ENCODE data around the gene OR2T2. TPM values are rescaled to one million over a fixed set of nuclear protein-coding genes. Genes with fewer than 3 reads are reported as not detected.
"Not testable (repeated sequence)": the region's sequence is repeated elsewhere in the genome, so short reads cannot be mapped to it uniquely, and the experiment has no call there.

Gene OR2T2
- total RNA-seq, 4 donors from 2014 or later = not detected

DNA sequence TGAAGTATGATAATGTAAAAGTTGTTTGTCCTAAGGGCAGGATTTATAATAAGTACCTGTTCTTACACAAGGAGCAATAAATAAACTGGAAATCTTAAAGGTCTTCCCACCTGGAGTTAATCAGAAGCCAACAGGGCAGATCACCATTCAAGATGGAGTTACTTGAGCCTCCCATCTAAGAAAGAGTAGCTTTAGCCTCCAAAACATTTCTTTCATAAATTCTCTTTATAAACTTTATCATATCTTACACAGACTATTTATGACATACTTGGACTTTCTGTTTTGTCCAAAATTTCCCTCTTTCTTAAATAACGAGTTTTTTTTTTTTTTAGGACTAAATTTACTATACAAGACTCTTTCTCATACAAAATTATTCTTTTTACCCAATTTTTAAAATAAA, 24.1 kb upstream of the OR2T2 start:
- no peak overlapping the region for H3K4me3 ChIP-seq (ENCODE audit: low read depth, poor library complexity, severe bottlenecking)
- DNase-seq (ENCODE audit: low spot score in 2 of 2) = no peak
- WGBS, 2 donors = 14 to 21% methylated on average over 1 of the region's 1 CpG
- intact Hi-C loops (cut with DNase I; ENCODE audit: low total_unique reads) = no loop called here
- no peak for TF ChIP-seq POLR2A (IDR thresholded peaks at IDR 0.05)
- TF ChIP-seq, protein P1, sequence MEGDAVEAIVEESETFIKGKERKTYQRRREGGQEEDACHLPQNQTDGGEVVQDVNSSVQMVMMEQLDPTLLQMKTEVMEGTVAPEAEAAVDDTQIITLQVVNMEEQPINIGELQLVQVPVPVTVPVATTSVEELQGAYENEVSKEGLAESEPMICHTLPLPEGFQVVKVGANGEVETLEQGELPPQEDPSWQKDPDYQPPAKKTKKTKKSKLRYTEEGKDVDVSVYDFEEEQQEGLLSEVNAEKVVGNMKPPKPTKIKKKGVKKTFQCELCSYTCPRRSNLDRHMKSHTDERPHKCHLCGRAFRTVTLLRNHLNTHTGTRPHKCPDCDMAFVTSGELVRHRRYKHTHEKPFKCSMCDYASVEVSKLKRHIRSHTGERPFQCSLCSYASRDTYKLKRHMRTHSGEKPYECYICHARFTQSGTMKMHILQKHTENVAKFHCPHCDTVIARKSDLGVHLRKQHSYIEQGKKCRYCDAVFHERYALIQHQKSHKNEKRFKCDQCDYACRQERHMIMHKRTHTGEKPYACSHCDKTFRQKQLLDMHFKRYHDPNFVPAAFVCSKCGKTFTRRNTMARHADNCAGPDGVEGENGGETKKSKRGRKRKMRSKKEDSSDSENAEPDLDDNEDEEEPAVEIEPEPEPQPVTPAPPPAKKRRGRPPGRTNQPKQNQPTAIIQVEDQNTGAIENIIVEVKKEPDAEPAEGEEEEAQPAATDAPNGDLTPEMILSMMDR (IDR thresholded peaks at IDR 0.05) = no peak

DNA sequence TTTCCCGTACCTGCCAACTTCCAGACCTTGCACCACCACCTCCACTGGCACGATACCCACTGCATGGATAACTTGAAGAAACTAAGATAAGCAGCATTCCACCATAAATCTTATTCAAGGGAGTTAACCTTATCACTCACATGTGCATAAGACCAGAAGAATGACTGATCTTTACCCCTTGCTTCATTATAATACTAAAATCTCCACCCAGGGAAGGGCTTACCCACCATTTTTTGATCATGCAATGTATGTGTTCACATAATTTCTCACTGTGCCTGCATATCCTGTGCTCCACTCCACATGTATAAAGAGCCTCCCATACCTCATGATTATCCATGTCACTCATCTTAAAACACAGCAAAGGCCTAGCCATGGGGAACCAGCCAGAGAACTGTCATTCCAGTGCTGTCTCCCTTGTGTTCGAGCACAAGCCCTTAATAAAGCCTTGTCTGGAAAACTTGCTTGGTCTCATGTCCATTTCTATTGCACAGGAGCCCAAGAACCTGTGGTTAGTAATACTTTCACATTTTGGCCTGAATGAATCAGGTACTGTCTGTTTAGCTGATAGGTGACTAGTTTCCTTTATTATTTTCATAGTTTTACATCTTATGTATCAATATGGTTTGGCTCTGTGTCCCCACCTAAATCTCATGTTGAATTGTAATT, 17.8 kb upstream of the OR2T2 start:
- DNase-seq (ENCODE audit: low spot score in 2 of 2); H3K4me3 ChIP-seq (ENCODE audit: low read depth, poor library complexity, severe bottlenecking); intact Hi-C loops (cut with DNase I; ENCODE audit: low total_unique reads): not testable (repeated sequence)
- 56 to 69% methylated on average over 3 of the region's 3 CpGs for WGBS, 2 donors

DNA sequence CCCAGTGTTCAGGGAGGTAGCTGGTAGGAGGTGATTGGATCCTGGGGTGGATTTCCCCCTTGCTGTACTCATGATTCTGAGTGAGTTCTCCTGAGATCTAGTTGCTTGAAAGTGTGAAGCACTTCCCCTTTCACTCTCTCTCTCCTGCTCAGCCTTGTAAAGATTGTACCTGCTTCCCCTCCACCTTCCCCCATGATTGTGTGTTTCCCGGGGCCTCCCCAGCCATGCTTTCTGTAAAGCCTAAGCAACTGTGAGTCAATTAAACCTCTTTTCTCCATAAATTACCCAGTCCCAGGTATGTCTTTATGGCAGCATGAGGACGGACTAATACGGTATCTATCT, 17.3 kb upstream of the OR2T2 start:
- intact Hi-C loops (cut with DNase I; ENCODE audit: low total_unique reads); DNase-seq (ENCODE audit: low spot score in 2 of 2); H3K4me3 ChIP-seq (ENCODE audit: low read depth, poor library complexity, severe bottlenecking): not testable (repeated sequence)
- WGBS, 2 donors = 82 to 85% methylated on average over 3 of the region's 3 CpGs

DNA sequence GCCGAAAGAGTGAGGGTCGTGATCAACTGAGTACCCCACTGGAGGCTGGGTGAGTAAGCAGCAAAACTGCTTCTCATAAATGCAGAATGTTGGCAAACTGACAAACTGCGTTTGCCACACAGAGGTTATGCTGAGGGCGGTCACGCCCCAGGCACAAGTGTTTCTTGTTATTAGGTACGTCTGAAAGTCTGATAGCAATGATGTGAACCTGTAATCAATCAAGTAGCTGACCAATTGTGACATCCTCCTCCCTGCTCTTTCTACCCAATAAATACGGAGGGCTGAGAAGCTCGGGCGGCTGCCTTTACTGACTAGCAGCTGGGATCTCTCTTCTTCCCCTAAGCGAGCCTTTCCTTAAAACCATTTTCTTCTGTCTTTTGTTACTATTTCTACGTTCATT, 13.8 kb upstream of the OR2T2 start:
- intact Hi-C loops (cut with DNase I; ENCODE audit: low total_unique reads) = loop anchor here (10.0 kb wide), 1 partner anchor 223 kb away; the partner anchor contains the start of gene OR2T27
- WGBS, 2 donors = 69% methylated on average over 11 of the region's 11 CpGs
- not testable (repeated sequence) for H3K4me3 ChIP-seq (ENCODE audit: low read depth, poor library complexity, severe bottlenecking); DNase-seq (ENCODE audit: low spot score in 2 of 2)

DNA sequence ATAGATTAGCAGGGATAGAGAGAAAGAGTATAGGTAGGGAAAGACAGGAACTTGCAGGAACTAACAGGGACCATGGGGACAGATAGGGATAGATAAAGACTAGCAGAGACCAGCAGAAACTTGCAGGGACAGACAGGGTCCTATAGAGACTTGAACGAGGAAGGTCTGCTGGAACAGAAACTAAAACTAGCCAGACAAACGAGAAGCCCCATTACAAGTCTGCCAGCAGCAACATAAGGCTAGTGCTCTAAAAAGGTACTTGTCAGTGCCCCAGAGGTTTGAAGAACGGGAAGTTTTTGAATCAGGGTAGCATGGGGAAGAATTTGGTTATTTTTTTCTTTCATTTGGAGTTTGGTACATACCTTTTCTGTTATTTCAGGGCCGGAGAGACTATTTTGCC, 13.2 kb upstream of the OR2T2 start:
- not testable (repeated sequence) for DNase-seq (ENCODE audit: low spot score in 2 of 2); H3K4me3 ChIP-seq (ENCODE audit: low read depth, poor library complexity, severe bottlenecking)
- intact Hi-C loops (cut with DNase I; ENCODE audit: low total_unique reads) = loop anchor here (10.0 kb wide), 1 partner anchor 223 kb away; the partner anchor contains the start of gene OR2T27
- WGBS, 2 donors = 68 to 74% methylated on average over 4 of the region's 4 CpGs

DNA sequence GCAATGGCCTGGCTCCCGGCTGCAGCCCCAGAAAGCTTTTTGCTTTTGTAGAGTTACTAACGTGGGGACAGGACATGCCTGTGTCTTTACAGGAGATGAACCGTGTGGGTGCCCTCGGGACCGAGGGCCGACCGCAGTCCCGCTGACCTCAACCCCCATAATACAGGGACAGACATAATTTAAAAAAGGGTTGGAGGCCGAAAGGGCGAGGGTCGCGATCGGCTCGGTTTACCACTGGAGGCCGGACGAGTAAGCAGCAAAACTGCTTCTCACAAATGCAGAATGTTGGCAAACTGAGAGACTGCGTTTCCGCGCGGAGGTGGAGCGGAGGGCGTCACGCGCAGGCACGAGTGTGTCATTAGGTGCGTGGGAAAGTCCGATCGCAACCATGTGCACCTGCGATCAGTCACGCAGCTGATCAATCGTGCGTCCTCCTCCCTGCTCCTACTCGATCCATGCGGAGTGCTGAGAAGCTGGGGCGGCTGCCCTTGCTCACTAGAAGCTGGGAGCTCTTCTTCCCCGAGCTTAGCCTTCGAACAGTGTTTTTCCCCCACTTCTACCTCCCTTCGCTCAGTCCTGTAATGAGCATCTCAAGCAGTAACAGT, 11.5 kb upstream of the OR2T2 start:
- intact Hi-C loops (cut with DNase I; ENCODE audit: low total_unique reads) = loop anchor here (10.0 kb wide), 1 partner anchor 221 kb away; the partner anchor contains the start of gene OR2T27
- WGBS, 2 donors = 90 to 92% methylated on average over 35 to 38 of the region's 38 CpGs
- not testable (repeated sequence) for H3K4me3 ChIP-seq (ENCODE audit: low read depth, poor library complexity, severe bottlenecking); DNase-seq (ENCODE audit: low spot score in 2 of 2)

DNA sequence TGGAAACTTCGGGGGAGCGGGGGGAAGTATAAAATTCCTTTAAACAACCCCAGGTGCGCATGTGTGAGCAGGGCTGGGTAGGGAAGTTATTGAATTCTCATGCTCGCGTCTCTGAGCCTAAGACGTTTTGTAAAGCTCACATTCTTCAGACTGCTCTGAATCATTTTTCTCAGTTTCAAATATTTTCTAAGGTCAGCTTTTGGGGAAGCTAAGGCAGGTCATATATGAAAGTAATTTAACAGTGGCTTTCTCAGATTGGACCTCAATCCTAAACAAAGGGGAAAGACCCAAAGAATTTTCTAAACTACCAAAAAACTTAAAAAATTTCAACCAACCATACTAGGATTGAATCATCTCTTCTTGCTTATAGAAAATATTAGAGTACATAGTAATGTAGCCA, 10.5 kb upstream of the OR2T2 start:
- H3K4me3 ChIP-seq (ENCODE audit: low read depth, poor library complexity, severe bottlenecking); DNase-seq (ENCODE audit: low spot score in 2 of 2): not testable (repeated sequence)
- 73 to 77% methylated on average over 6 of the region's 6 CpGs for WGBS, 2 donors
- intact Hi-C loops (cut with DNase I; ENCODE audit: low total_unique reads) = loop anchor here (10.0 kb wide), 1 partner anchor 220 kb away; the partner anchor contains the start of gene OR2T27

DNA sequence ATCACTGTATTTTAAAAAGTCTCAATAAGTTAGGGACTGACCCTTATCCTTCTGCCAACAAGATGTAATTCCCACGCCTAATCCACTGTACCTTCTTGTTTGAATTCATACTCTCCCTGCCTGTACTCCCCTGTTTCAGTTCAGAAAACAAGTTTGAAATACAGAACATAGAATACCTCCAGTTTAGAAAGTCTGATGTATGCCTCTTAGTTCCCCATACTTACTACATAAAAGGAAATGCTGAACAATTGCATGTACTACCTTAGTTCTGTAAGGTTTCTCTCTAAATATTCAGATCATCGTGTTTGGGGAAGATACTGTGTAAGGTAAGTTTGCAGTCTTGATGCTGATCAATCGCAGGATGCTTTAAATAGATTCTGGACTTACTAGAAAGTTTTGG, 9.1 kb upstream of the OR2T2 start:
- WGBS, 2 donors = 76 to 89% methylated on average over 3 of the region's 3 CpGs
- not testable (repeated sequence) for DNase-seq (ENCODE audit: low spot score in 2 of 2); H3K4me3 ChIP-seq (ENCODE audit: low read depth, poor library complexity, severe bottlenecking)
- intact Hi-C loops (cut with DNase I; ENCODE audit: low total_unique reads) = loop anchor here (10.0 kb wide), 1 partner anchor 218 kb away; the partner anchor contains the start of gene OR2T27

DNA sequence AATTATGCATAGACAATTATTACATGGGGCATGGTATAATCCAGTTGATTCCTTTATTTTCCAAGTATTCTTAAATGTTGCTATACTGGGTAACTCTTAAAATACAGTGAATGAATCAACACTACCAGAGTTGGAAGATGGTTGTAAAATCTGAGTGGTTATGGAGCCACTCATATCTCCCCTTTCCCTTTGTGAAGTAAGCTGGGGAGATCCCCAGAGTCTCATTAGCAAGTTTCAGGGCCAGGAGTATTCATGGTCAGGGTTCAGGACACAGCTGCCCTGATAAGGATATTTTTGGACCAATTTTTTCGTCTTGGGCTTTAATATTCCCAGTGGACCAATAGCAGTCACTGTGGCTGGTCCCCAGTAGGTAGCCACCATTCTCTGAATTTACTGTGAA, 6.8 kb upstream of the OR2T2 start:
- H3K4me3 ChIP-seq (ENCODE audit: low read depth, poor library complexity, severe bottlenecking); DNase-seq (ENCODE audit: low spot score in 2 of 2): not testable (repeated sequence)
- intact Hi-C loops (cut with DNase I; ENCODE audit: low total_unique reads) = loop anchor here (10.0 kb wide), 1 partner anchor 216 kb away; the partner anchor contains the start of gene OR2T27
- WGBS, 2 donors = 50 to 64% methylated on average over 1 of the region's 1 CpG

DNA sequence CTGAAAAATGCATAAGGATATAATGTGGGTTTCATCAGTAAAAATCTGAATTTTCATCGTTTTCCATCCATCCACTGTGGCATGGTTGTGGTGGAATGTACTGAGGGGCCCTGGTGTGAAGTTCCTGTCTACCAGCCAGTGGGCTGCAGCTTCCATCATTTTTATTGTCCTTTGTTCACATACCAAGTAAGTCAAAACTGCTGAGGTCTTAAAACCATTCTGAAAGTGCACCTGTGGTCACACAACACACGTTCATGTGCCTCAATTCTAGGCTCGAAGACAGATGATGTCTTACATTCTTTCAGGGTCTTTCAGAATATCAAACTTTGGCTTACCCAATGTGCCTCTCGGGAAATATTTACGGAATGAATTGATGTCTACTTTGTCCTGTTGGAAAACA, 6.2 kb upstream of the OR2T2 start:
- intact Hi-C loops (cut with DNase I; ENCODE audit: low total_unique reads) = loop anchor here (10.0 kb wide), 1 partner anchor 216 kb away; the partner anchor contains the start of gene OR2T27
- not testable (repeated sequence) for H3K4me3 ChIP-seq (ENCODE audit: low read depth, poor library complexity, severe bottlenecking); DNase-seq (ENCODE audit: low spot score in 2 of 2)
- 59 to 72% methylated on average over 5 of the region's 5 CpGs for WGBS, 2 donors

DNA sequence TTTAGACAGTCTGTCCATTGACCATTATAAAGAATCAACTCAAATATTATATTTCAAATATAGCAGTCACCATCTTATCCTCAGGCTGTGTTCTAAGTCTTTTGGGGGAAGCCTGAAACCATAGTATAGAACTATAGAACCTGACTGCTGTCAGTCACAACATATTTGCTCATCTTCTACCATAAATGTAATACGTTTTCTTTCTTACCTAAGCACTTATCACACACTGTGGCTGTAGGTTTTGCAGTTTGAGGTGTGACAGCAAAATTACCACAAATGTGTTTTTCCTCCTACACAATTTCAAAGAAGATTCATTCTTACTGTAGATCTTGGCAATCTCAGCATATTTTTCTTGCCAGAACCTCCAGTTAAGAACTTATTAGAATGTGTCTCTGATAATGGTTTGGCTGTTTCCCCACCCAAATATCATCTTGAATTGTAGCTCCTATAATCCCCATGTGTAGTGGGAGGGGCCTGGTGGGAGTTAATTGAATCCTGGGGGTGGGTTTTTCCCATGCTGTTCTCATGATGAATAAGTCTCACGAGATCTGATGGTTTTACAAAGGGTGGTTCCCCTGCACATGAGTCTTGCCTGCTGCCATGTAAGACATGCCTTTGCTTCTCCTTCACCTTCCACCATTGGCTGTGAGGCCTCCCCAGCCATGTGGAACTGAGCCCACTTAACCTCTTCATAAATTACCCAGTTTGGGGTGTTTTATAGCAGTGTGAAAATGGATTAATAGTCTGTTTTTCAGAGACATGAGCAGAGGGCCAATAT, 2.7 kb upstream of the OR2T2 start:
- WGBS, 2 donors = 47 to 50% methylated on average over 1 of the region's 2 CpGs
- H3K4me3 ChIP-seq (ENCODE audit: low read depth, poor library complexity, severe bottlenecking); DNase-seq (ENCODE audit: low spot score in 2 of 2); intact Hi-C loops (cut with DNase I; ENCODE audit: low total_unique reads): not testable (repeated sequence)

DNA sequence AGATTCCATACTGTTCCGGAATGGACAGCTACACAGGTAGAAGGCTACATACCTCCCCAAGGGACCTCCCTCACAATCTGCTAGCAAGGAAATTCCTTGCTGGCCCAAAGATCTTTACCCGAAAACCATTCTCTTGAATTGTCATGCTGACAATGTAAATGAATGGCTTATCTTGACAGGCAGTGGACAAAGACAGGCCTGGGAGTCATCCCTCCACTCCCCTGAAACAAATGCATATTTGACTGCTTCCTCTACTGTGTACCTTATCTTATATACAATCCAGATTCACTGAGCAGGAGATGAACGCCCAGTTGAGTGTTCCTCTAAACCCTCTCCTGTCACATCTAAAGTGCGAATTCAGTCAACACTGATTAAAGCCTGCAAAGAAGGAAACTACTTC, 834 bp upstream of the OR2T2 start:
- DNase-seq (ENCODE audit: low spot score in 2 of 2); intact Hi-C loops (cut with DNase I; ENCODE audit: low total_unique reads); H3K4me3 ChIP-seq (ENCODE audit: low read depth, poor library complexity, severe bottlenecking): not testable (repeated sequence)
- 75 to 84% methylated on average over 4 of the region's 4 CpGs for WGBS, 2 donors

DNA sequence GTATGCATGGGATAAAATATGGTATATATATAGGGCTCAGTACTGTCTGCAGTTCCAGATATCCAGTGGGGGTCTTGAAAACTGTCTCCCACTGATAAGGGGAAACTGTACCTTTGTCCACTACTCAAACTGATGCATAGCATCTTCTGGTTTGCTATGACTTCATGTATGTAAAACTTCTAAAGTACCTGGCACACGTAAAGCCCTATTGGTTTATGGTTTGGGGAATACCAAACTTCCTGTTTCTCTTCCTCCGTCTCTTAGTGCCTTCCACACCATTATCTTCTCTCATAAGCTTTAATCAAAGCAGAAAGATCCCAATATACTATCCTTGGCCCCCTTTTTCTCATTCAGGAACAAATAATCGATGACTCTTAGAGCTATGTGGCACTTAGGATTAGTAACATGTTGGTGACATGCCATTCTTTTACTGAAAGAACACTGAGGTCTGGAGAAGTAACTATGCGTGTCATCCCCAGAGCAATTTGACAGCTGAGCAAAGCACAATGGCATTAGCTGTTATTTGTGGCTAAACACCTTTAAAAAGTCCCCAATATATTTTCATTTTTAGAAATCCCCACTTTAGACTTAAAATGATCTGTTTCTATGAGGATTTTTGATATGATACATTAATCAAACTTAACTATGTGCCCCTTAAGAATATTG, 3.1 kb downstream of the OR2T2 start:
- H3K4me3 ChIP-seq (ENCODE audit: low read depth, poor library complexity, severe bottlenecking); DNase-seq (ENCODE audit: low spot score in 2 of 2); intact Hi-C loops (cut with DNase I; ENCODE audit: low total_unique reads): not testable (repeated sequence)
- no CpG with 5 or more reads among the region's 4 CpGs for WGBS, 2 donors

Data from lower leg skin (tissue), 4 donors.